SK-N-SH (cell line): ENCODE measurements around the gene OTOA. TPM values are rescaled to one million over a fixed set of nuclear protein-coding genes. Genes with fewer than 3 reads are reported as not detected.
A peak's percentile ranks its signal among the peaks of the same experiment; 100 is the strongest.

Experiments used
- CTCF ChIA-PET: fragments of 300-600, 350-600 bp; formaldehyde crosslinking; extraction: SDS; loops from one replicate; lab custom pipeline; 2021; lab: Yijun Ruan, JAX
- POLR2A ChIA-PET: fragments of 350-600 bp; sonication (Branson Sonifier 250); formaldehyde crosslinking; extraction: SDS; loops from one replicate; lab custom pipeline; 2020; ENCODE audit warnings: antibody characterized with exemption, inconsistent platforms; lab: Yijun Ruan, JAX
- DNase-seq: peaks from one replicate; pipeline ENCODE4 v3.0.0; 2012
- H2AFZ ChIP-seq: fragments of 200-600 bp; sonication (generic); 2 replicates; pipeline ENCODE4 v1.8.1; 2016; ENCODE audit warnings: antibody characterized with exemption, mild to moderate bottlenecking, low read depth
- H3F3A ChIP-seq: fragments of 200-600 bp; sonication (generic); replicated peaks from 2 replicates; pipeline ENCODE3; 2016; ENCODE audit warnings: antibody characterized with exemption, mild to moderate bottlenecking; ENCODE audit not compliant: insufficient read depth
- H3K27ac ChIP-seq, 2 experiments: fragments of 200-500 bp in 1 of 2; fragments of 200-600 bp in 1 of 2; sonication (Bioruptor generic) in 1 of 2; sonication (generic), shearing (Covaris generic) in 1 of 2; 2 replicates each; pipeline versions ENCODE4 v1.5.1 to v1.6.1; 2014 to 2016; ENCODE audit warnings: low read depth in 2 of 2, inconsistent platforms in 1 of 2, low read length in 1 of 2, mild to moderate bottlenecking in 1 of 2, mixed read lengths in 1 of 2
- H3K27me3 ChIP-seq: fragments of 200-600 bp; sonication (generic), shearing (Covaris generic); 2 replicates; pipeline ENCODE4 v1.6.1; 2016; ENCODE audit warnings: mixed run types; ENCODE audit not compliant: insufficient read depth
- H3K36me3 ChIP-seq, 2 experiments: fragments of 200-500 bp in 1 of 2; fragments of 200-600 bp in 1 of 2; sonication (Bioruptor generic) in 1 of 2; sonication (generic) in 1 of 2; replicated peaks in 1 of 2; 2 replicates each; pipeline versions ENCODE3 to v1.5.1; 2014 to 2016; ENCODE audit warnings: low read length in 1 of 2, mild to moderate bottlenecking in 1 of 2; ENCODE audit not compliant: insufficient read depth in 2 of 2, control insufficient read depth in 1 of 2
- H3K4me1 ChIP-seq, 2 experiments: fragments of 200-500 bp in 1 of 2; fragments of 200-600 bp in 1 of 2; sonication (Bioruptor generic) in 1 of 2; sonication (generic), shearing (Covaris generic) in 1 of 2; 2 replicates each; pipeline versions ENCODE4 v1.5.1 to v1.6.1; 2014 to 2016; ENCODE audit warnings: low read depth in 1 of 2, low read length in 1 of 2, mixed run types in 1 of 2; ENCODE audit not compliant: insufficient read depth in 2 of 2, control insufficient read depth in 1 of 2
- H3K4me2 ChIP-seq: fragments of 200-600 bp; sonication (generic), shearing (Covaris generic); 2 replicates; pipeline ENCODE4 v1.6.1; 2017; ENCODE audit warnings: mixed run types
- H3K4me3 ChIP-seq, 2 experiments: fragments of 200-500 bp in 1 of 2; fragments of 200-600 bp in 1 of 2; sonication (Bioruptor generic) in 1 of 2; sonication (generic), shearing (Covaris generic) in 1 of 2; 2 replicates each; pipeline versions ENCODE4 v1.5.1 to v1.8.1; 2014 to 2016; ENCODE audit warnings: low read depth in 2 of 2, inconsistent platforms in 1 of 2, low read length in 1 of 2, mild to moderate bottlenecking in 1 of 2, mixed read lengths in 1 of 2, moderate library complexity in 1 of 2
- H3K79me2 ChIP-seq: fragments of 200-600 bp; sonication (generic); 2 replicates; pipeline ENCODE4 v1.8.1; 2017; ENCODE audit warnings: mild to moderate bottlenecking; ENCODE audit not compliant: insufficient read depth
- H3K9ac ChIP-seq: fragments of 200-600 bp; sonication (generic); 2 replicates; pipeline ENCODE4 v1.6.1; 2017; ENCODE audit warnings: mixed run types
- H3K9me2 ChIP-seq: fragments of 200-600 bp; sonication (generic); 2 replicates; pipeline ENCODE4 v1.6.1; 2017; ENCODE audit warnings: mixed run types
- H3K9me3 ChIP-seq: fragments of 200-600 bp; sonication (generic); 2 replicates; pipeline ENCODE4 v1.6.1; 2017; ENCODE audit warnings: mixed run types, mild to moderate bottlenecking, moderate library complexity
- H4K20me1 ChIP-seq: fragments of 200-600 bp; sonication (generic); 2 replicates; pipeline ENCODE4 v1.6.1; 2017; ENCODE audit warnings: mild to moderate bottlenecking, mixed run types; ENCODE audit not compliant: insufficient read depth
- EP300 ChIP-seq, 2 experiments: IDR thresholded peaks; 2 replicates each; pipeline versions ENCODE4 v1.4.0 to v1.6.1; 2012; ENCODE audit warnings: borderline replicate concordance in 1 of 2, low read depth in 1 of 2, low read length in 1 of 2
- FOXM1 ChIP-seq: IDR thresholded peaks from 2 replicates; pipeline ENCODE4 v1.4.0; 2012; ENCODE audit warnings: low read depth, mild to moderate bottlenecking
- GABPA ChIP-seq: IDR thresholded peaks from 2 replicates; pipeline ENCODE4 v1.4.0; 2012; ENCODE audit warnings: low read depth, mild to moderate bottlenecking
- MXI1 ChIP-seq: IDR thresholded peaks from 2 replicates; pipeline ENCODE4 v1.6.1; 2012; ENCODE audit warnings: mild to moderate bottlenecking, low read depth, low read length, improper control_type of control experiment
- NFIC ChIP-seq: IDR thresholded peaks from 2 replicates; pipeline ENCODE4 v1.4.0; 2012; ENCODE audit warnings: borderline replicate concordance
- NRF1 ChIP-seq: IDR thresholded peaks from 2 replicates; pipeline ENCODE4 v1.6.1; 2012; ENCODE audit warnings: low read depth, mild to moderate bottlenecking, low read length
- RAD21 ChIP-seq: IDR thresholded peaks from 2 replicates; pipeline ENCODE4 v1.6.1; 2012; ENCODE audit warnings: mild to moderate bottlenecking, low read length
- RXRA ChIP-seq: IDR thresholded peaks from 2 replicates; pipeline ENCODE4 v1.4.0; 2012; ENCODE audit warnings: low read depth, mild to moderate bottlenecking, borderline replicate concordance
- SMC3 ChIP-seq: IDR thresholded peaks from 2 replicates; pipeline ENCODE4 v1.6.1; 2012; ENCODE audit warnings: low read depth, low read length, improper control_type of control experiment
- TAF1 ChIP-seq: IDR thresholded peaks from 2 replicates; pipeline ENCODE4 v1.6.1; 2012; ENCODE audit warnings: low read depth, mild to moderate bottlenecking, low read length, moderate library complexity, borderline replicate concordance
- YY1 ChIP-seq: IDR thresholded peaks from 2 replicates; pipeline ENCODE4 v1.4.0; 2012; ENCODE audit warnings: low read depth, mild to moderate bottlenecking
- WGBS: methylation state at CpG from one replicate; pipeline ENCODE4 v1.1.6; 2017; ENCODE audit warnings: low lambda C conversion rate; 5-methylcytosine and 5-hydroxymethylcytosine counted together
- polyA plus RNA-seq, 3 experiments: library from polyadenylated mRNA; depleted of rRNA; stranded (reverse); fragments of >200 nt; gene quantifications; 2 replicates each; pipeline ENCODE4 v1.2.3, GENCODE V29; 2012
- TF ChIP-seq, protein P1 (sequence below): IDR thresholded peaks from 2 replicates; pipeline ENCODE4 v1.6.1; 2012; ENCODE audit warnings: mild to moderate bottlenecking, low read depth, low read length, moderate library complexity
- TF ChIP-seq, protein P2 (sequence below): IDR thresholded peaks from 2 replicates; pipeline ENCODE4; 2012
- TF ChIP-seq, protein P3 (sequence below): fragments of 150-350 bp; IDR thresholded peaks from 2 replicates; pipeline ENCODE4 v1.6.1; 2016; ENCODE audit warnings: mild to moderate bottlenecking, low read depth, low read length
- TF ChIP-seq, protein P4 (sequence below): IDR thresholded peaks from 2 replicates; pipeline ENCODE4 v1.4.0; 2012; ENCODE audit warnings: low read depth

Gene OTOA
- polyA plus RNA-seq, 1 of the 3 experiments (the other 2 are of a cell fraction) = 0.02 TPM

GRCh38 chr16:21622545-21622944 lies 41.2 kb upstream of the OTOA start:
- no peak overlapping the region for H3K4me3 ChIP-seq
- WGBS = 97% methylated on average over 1 of the region's 1 CpG
- no peaks in the 10 kb centered on the region for H3K9me3 ChIP-seq
- ChIA-PET POLR2A (no interaction called here), CTCF (interaction anchor here (1.4 to 2.0 kb wide), 2 partner anchors 18 to 35 kb away, joined by 3 to 6 read pairs; no protein-coding TSS in a partner anchor)
- no peak overlapping the region for H3K27ac ChIP-seq
- peaks cover 19 to 27% of the 10 kb centered on the region in 2 experiments for H3K4me1 ChIP-seq
- no peak for TF ChIP-seq GABPA
- TF ChIP-seq MXI1 = no peak
- TF ChIP-seq, protein P1, sequence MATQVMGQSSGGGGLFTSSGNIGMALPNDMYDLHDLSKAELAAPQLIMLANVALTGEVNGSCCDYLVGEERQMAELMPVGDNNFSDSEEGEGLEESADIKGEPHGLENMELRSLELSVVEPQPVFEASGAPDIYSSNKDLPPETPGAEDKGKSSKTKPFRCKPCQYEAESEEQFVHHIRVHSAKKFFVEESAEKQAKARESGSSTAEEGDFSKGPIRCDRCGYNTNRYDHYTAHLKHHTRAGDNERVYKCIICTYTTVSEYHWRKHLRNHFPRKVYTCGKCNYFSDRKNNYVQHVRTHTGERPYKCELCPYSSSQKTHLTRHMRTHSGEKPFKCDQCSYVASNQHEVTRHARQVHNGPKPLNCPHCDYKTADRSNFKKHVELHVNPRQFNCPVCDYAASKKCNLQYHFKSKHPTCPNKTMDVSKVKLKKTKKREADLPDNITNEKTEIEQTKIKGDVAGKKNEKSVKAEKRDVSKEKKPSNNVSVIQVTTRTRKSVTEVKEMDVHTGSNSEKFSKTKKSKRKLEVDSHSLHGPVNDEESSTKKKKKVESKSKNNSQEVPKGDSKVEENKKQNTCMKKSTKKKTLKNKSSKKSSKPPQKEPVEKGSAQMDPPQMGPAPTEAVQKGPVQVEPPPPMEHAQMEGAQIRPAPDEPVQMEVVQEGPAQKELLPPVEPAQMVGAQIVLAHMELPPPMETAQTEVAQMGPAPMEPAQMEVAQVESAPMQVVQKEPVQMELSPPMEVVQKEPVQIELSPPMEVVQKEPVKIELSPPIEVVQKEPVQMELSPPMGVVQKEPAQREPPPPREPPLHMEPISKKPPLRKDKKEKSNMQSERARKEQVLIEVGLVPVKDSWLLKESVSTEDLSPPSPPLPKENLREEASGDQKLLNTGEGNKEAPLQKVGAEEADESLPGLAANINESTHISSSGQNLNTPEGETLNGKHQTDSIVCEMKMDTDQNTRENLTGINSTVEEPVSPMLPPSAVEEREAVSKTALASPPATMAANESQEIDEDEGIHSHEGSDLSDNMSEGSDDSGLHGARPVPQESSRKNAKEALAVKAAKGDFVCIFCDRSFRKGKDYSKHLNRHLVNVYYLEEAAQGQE = no peak
- no peak for TF ChIP-seq EP300 (IDR thresholded peaks at IDR 0.05; ENCODE audit: borderline replicate concordance in 1 of 2, low read depth in 1 of 2, low read length in 1 of 2)
- TF ChIP-seq YY1 = no peak
- no peak for TF ChIP-seq RXRA
- TF ChIP-seq NFIC = no peak
- TF ChIP-seq, protein P2, sequence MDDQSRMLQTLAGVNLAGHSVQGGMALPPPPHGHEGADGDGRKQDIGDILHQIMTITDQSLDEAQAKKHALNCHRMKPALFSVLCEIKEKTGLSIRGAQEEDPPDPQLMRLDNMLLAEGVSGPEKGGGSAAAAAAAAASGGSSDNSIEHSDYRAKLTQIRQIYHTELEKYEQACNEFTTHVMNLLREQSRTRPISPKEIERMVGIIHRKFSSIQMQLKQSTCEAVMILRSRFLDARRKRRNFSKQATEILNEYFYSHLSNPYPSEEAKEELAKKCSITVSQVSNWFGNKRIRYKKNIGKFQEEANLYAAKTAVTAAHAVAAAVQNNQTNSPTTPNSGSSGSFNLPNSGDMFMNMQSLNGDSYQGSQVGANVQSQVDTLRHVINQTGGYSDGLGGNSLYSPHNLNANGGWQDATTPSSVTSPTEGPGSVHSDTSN = no peak
- TF ChIP-seq, protein P3, sequence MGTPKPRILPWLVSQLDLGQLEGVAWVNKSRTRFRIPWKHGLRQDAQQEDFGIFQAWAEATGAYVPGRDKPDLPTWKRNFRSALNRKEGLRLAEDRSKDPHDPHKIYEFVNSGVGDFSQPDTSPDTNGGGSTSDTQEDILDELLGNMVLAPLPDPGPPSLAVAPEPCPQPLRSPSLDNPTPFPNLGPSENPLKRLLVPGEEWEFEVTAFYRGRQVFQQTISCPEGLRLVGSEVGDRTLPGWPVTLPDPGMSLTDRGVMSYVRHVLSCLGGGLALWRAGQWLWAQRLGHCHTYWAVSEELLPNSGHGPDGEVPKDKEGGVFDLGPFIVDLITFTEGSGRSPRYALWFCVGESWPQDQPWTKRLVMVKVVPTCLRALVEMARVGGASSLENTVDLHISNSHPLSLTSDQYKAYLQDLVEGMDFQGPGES = no peak
- no peaks in the 10 kb centered on the region for H3K9me2 ChIP-seq
- no peak overlapping the region for H3K9ac ChIP-seq
- H3K36me3 ChIP-seq = peaks cover 10 to 32% of the 10 kb centered on the region in 2 experiments
- peaks cover 65% of the 10 kb centered on the region for H3K79me2 ChIP-seq
- H2AFZ ChIP-seq = no peak overlapping the region
- peaks cover 30% of the 10 kb centered on the region for H3F3A ChIP-seq
- no peaks in the 10 kb centered on the region for H3K27me3 ChIP-seq
- H4K20me1 ChIP-seq = no peaks in the 10 kb centered on the region
- no peak overlapping the region for H3K4me2 ChIP-seq
- no peak for DNase-seq

- Histone ChIP-seq H2AFZ (no peak overlapping the region), H3K79me2 (peaks cover 70% of the 10 kb centered on the region), H3K27me3 (no peaks in the 10 kb centered on the region), H3K36me3 (peaks cover 5 to 44% of the 10 kb centered on the region in 2 experiments), H3K4me1 (peaks cover 20 to 23% of the 10 kb centered on the region in 2 experiments), H3F3A (peaks cover 39% of the 10 kb centered on the region), H3K27ac (peak overlapping the region; percentile 99), H3K9me3 (no peaks in the 10 kb centered on the region), H3K4me3 (no peak overlapping the region), H4K20me1 (no peaks in the 10 kb centered on the region), H3K4me2 (no peak overlapping the region), H3K9ac (no peak overlapping the region), H3K9me2 (no peaks in the 10 kb centered on the region)
- CTCF ChIA-PET = interaction anchor here (0.7 to 2.3 kb wide), 5 partner anchors 11 to 453 kb away, joined by 3 to 4 read pairs (median 3); no protein-coding TSS in a partner anchor
- no peak for DNase-seq
- 86% methylated on average over 1 of the region's 1 CpG for WGBS
- POLR2A ChIA-PET = no interaction called here
- TF ChIP-seq GABPA (no peak), TAF1 (no peak), NRF1 (no peak), SMC3 (no peak), RAD21 (no peak), MXI1 (no peak), FOXM1 (no peak), YY1 (no peak), NFIC (no peak)
- TF ChIP-seq, protein P1 = no peak
- TF ChIP-seq, protein P4, sequence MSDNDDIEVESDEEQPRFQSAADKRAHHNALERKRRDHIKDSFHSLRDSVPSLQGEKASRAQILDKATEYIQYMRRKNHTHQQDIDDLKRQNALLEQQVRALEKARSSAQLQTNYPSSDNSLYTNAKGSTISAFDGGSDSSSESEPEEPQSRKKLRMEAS = no peak
- TF ChIP-seq, protein P2 = no peak
Observed at GRCh38 chr16:21625026-21625425, 38.7 kb upstream of the OTOA start.
